Limb (tissue), 2 donors: Measurements from ENCODE around the gene ZMYND11.
"Not testable (repeated sequence)": the region's sequence is repeated elsewhere in the genome, so short reads cannot be mapped to it uniquely, and the experiment has no call there.

Experiments used
- DNase-seq, 2 donors: peaks; one replicate each; pipeline ENCODE4 v3.0.0-alpha.2; 2016; ENCODE audit errors: extremely low spot score in 2 of 2

The ZMYND11 gene

DNA sequence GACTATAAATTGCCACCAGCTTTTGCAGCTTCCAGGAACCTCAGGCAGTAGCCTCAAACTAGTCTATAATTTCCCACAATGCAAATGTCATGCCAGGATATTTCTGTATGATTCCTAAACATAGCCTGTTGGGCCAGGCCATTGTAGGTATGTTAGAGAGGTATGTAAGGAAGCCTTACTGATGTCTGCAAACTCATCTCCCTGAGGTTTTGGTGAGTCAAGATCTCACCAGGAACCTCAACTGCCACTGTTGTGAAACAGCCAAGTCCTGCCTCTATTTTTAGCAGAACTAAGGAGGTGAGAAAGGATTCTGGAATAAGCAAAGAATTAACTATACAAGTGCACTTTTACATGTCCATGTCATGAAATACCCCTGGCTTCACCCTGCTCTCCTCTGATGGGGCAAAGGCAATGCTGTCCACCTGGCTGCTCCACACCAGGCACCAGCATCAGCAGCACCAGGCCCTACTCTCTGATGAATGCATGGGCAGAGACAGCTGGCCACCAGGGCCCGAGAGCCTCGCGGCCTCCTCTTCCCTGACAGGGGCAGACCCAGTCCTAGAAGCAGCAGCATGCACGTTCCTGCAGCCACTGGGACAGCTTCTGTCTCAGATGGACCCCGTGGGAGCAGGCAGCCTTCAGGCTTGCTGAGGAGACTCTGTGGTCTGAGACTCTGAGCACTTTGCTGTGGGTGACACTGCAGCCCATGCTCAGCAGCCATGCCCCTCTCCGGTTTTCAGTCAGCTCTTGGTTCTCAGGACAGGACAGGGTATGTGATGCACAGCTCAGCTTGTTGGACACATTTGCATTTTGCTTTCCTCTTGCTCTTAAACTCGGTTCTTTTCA lies 147.3 kb downstream of the ZMYND11 start:
- DNase-seq = no peak

DNA sequence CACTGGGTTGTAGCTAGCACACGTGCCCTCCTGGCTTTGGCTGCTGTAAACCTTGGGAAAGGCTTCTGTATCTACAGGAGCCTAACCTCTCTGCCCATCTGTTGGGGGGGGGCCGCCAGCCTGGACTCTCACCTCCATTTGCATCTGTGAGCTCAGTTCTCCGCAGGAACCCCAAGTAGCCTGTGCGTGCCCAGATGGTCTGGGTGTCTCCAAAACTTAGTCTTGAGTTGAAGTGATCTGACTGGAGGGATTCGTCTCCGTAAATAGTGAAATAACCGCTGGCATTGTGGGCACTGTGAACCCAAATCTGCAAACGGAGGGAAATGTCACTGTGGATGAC lies 147.9 kb downstream of the ZMYND11 start:
- DNase-seq = no peak

DNA sequence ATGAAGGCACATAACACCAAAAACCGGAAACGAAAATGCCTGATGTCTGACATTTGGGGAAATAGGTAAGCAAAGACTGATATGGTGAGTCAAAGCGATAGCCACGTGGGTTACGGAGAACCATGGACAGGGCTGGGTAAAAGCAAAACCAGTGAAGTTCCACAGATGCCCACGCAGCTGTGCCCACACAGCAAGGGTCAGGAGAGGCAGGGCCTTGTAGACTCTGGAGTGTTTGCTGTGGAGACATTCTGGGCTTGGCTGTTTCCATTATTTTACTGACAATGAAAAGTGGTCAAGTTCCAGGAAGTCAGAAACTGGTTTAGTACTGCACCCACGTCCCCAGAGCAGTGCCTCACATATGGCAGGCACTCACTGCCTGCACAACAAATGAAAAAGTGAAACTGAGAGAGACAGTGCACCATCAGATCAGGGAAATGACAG lies 148.7 kb downstream of the ZMYND11 start:
- DNase-seq = no peak

DNA sequence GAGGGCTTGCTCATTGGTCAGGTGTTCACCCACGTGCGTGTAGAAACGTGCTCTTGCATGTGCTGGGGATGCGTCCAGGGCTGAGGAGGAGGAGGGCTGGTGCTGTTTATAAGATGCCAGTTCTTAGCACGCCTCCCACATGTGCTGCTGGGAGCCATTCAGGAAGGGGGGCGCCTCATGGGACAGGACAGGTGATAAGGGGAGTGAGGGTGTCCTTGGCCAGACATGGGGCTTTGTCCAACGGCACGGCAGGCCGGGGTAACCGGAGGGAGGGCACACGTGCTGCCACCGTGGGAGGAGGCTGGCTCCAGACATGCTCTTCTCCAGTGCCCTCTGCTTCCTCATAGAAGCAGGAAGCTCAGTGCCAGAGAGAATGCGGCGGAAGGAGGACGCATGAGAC lies 150.0 kb downstream of the ZMYND11 start:
- no peak for DNase-seq

DNA sequence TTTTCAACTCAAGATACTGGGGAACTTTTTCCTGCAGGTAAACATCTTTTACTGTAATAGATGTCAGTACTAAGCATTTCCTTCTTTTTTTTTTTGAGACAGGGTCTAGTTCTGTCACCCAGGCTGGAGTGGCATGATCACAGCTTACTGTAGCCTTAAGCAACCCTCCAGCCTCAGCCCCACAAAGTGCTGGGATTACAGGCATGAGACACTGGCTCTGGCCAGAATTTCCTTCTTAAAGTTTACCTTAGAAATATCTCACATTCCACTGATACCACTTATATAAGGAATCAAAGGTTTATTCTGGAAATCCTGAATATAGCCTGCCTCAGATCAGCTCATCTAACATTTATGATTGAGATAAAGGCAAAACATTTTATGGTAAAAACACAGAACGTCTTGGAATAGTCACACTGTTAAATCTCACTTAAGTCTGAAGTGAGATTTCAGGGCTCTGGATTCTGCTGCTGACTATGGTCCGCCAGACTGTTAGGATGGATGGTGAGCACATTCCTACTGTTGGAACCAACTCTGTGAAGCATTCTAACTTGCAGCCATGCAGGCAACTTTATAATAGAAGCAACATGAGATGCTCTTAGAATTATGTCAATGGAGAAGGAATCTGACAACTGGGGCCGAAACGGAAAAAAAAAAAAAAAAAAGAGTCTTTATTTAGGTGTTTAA lies 151.9 kb downstream of the ZMYND11 start:
- DNase-seq = no peak

DNA sequence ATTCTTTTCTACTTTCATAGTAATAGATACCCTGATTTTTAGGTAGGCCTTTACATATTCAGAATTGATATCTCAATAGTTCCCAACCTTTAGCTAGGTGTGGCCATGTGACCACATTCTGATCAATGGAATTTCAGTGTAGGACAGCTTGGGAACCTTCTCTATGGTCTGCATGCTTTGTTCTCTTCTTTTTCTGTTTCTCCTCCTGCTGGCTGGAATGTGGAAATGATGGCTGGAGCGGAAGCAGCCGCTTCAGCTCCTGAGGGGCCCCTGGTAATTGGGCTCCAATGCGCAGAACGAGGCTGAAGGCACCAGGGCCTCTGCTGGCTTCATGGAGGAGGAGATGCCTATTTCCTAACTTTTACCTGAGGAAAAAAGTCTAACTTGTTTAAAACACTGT lies 152.6 kb downstream of the ZMYND11 start:
- DNase-seq = no peak

DNA sequence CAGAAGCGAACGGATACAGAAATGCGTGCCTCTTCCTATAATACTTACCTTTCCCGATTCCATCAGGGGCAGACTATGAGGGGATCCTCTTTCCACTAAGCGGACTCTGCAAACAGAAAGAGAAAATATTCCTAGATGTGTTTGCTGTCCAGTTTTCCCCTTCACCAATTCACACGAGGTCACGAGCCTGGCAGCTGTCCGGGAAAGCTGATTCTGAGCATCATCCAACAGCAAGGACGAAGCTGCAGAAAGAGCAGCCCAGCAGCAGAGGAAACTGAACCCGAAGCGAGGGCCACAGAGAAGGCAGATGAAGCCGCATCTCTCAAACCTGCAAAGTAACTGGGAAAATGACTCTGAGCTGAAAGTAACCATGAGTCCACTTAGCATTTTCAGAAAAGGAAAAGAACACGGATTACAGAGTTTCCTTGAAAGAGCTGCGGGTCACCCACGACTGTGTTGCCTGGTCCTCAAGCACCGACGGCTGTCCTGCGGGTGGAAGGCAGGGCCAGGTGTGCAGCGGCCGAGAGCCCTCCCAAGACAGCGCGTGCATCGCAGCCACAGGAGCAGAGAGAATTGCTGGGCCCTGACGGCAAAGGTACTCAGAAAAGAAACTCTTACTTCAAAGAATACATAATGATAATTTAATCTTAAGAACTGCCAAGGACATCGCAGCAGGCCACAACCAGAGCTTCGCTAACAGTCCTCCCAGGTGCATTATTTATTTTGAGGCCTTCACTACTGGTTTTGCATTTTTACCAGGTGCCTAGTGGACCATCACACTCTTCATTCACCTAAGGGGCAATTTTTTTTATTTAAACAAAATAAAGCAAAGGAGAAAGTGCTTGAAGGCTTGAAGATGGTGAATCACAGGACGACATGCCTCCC lies 153.3 kb downstream of the ZMYND11 start:
- DNase-seq = no peak

DNA sequence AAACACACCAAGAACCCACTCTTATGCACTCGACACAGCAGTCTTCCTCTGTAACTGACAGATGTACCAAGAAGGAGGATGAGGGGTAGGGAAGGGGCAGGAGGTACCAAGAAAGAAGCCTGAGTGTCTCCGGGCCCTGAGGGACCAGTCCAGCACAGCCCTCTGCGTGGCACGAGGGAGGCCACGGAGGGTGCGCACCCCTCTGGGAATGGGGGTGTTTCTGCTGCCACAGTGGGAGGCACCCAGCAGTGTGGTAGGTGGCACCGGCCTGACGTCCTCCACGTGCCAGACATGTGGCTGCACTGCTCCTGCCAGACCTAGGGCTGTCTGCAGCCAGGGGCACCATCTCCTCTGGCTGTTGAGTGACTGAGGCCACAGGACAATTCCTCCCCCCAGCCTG lies 154.3 kb downstream of the ZMYND11 start:
- no peak for DNase-seq

DNA sequence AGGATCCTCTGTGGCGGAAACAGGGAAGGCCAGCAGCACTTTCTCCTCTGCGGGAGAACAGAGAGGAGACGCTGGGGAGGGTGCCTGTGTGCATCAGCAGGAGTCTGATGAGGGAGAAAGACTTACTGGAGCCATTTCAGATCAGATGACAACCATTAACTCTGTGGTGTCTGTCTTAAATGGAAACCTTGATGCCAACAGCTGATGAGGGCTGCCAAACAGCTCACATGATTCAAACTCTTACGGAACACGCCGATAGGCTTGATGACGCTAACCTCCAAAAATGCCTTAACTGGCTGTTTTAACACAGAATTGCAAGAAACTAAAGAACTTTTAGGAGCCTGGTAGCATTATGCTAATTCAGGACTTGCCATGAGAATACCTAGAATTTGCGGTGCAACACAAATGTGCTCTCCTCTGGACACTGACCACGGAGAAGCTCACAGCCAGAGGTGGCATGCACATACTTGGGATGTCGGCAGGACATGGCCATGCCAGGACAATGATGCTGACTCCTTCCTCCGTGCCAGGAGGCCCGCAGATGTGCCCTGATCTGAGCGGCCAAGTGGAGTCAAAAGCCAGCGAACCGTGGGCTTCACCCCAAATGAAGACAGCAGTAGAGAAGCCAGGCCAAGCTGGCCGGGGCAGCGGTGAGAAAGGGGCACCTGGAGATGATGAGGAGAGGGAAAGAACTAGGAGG lies 154.9 kb downstream of the ZMYND11 start:
- no peak for DNase-seq

DNA sequence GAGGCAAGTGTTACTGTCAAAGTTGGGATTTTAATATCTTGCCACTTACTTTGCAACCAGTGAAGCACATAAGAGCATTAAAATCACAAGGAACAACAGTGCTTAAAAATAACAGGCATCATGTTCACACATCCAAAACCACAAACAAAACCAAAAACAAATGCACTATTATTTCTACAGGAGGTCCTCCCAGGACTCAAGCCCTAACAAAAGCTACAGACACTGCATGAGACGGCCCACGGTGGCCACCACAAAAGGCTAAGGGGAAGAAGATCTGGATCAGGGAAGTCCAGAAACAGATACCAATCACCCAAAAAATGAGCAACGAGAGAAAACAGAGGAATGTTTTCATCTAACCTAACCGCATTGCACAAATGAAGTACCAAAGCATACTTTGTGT lies 158.4 kb downstream of the ZMYND11 start:
- DNase-seq = no peak

DNA sequence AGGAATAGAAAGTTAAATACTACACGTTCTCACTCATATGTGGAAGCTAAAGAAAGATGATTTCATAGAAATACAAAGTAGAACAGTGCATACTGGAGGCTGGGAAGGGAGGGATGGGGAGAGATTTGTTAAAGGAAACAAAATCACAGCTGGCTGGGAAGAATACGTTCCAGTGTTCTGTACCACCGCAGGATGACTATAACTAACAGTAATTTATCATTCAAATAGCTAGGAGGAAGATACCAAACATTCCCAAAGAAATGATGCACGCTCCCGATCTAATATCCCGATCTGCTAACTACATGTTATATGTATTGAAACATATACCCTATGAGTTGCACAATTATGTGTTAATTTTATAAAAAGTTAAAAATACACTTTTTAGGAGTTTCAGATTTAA lies 162.3 kb downstream of the ZMYND11 start:
- DNase-seq = no peak

DNA sequence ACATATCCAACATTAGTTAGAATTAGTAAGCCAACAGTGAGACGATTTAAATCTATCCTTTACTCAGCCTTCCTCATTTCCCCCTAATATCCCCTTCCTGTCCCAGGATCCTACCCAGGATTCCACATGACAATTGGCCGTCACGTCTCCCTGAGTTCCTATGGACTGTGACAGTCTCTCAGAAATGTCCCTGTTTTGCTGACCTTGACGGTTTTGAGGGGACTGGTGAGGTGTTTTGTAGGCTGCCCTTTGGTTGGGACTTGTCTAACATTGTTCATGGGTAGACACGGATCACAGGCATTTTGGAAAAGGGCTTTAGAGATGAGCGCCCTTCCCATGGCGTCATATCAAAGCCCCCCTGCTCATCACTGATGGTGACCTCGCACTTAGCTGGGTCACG lies 162.8 kb downstream of the ZMYND11 start:
- DNase-seq = no peak

DNA sequence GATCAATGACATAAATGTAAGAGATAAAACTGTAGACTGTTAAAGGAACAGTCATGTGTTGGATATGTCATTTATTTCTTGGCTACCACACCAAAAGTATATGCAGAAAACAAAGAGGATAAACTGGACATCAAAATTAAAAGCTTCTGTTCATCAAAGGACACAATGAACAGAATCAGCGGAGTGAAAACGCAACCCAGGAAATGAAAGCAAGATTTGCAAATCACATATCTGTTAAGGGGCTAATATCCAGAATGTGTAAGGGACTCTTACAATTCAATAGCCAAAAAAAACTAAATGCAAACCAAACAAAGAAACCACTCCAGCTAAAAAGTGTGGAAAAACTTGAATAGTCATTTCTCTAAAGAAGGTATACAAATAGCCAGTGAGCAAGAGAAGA lies 164.3 kb downstream of the ZMYND11 start:
- no peak for DNase-seq

DNA sequence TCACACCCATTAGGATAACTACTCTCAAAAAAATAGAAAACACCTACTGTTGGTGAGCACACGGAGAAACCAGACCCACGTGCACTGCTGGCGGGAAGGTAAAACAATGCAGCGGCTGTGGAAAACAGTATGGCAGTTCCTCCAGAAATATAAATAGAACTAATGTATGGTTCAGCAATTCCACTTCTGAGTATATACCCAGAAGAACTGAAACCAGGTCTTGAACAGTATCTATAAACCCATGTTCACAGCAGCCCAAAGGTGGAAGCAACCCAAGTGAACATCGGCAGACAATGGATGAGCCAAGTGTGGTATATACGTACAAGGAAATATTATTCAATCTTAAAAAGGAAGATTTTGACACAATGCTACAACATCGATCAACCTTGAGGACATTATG lies 164.7 kb downstream of the ZMYND11 start:
- DNase-seq = no peak

DNA sequence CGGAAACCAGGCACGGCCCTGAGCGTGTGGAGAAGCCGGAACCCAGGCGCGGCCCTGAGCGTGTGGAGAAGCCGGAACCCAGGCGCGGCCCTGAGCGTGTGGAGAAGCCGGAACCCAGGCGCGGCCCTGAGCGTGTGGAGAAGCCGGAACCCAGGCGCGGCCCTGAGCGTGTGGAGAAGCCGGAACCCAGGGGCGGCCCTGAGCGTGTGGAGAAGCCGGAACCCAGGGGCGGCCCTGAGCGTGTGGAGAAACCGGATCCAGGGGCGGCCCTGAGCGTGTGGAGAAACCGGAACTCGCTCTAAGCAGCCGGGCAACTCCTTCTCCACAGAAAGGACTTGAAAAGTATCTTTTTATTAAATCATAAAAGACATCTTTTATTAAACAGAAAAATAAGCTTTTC lies 165.3 kb downstream of the ZMYND11 start:
- DNase-seq = not testable (repeated sequence)

DNA sequence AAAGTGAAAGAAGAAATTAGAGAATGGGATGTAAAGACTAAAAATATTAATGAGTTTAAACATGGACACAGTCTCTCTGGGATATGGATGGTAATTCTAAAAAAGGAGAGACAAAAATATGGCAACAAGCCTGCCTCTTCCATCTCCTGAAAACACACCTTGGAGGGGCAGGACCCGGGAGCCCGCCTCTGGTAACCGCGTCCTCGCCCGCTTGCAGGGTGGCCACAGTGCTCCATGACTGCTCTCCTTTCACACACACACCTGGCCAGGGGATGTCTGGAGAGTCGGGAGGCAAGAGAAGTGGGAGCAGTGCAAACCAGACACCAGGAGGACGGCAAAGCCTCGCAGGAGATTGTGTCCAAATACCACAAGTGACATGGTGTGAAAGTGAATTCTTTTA lies 166.3 kb downstream of the ZMYND11 start:
- DNase-seq = no peak
